Psoas muscle (tissue), 8 donors: ENCODE measurements around the gene RTN3. TPM values are rescaled to one million over a fixed set of nuclear protein-coding genes. Genes with fewer than 3 reads are reported as not detected.
A peak's percentile ranks its signal among the peaks of the same experiment; 100 is the strongest.

Experiments
- ATAC-seq, 4 donors: fragments of 200-7000 bp; cut with Tn5 transposase; one replicate each; pipeline ENCODE4 v1.9.1; 2020; ENCODE audit warnings: moderate library complexity in 3 of 4, mild to moderate bottlenecking in 2 of 4
- DNase-seq, 2 donors: peaks; one replicate each; pipeline ENCODE4 v3.0.0-alpha.2; 2020
- H3K27ac ChIP-seq: fragments of 200-600 bp; one replicate; pipeline ENCODE4 v1.8.0; 2022
- H3K27me3 ChIP-seq, 3 donors: fragments of 200-600 bp in 1 of 3; one replicate each; pipeline versions ENCODE4 v1.6.1 to v1.8.0; 2013 to 2022; ENCODE audit warnings: low read length in 2 of 3, mild to moderate bottlenecking in 2 of 3, moderate library complexity in 1 of 3; ENCODE audit not compliant: insufficient read depth in 3 of 3
- H3K36me3 ChIP-seq, 2 donors: fragments of 200-600 bp in 1 of 2; one replicate each; pipeline versions ENCODE4 v1.6.1 to v1.8.0; 2013 to 2022; ENCODE audit warnings: low read depth in 1 of 2, mild to moderate bottlenecking in 1 of 2, moderate library complexity in 1 of 2; ENCODE audit not compliant: insufficient read depth in 1 of 2
- H3K4me1 ChIP-seq: fragments of 200-600 bp; one replicate; pipeline ENCODE4 v1.8.0; 2022
- H3K4me3 ChIP-seq: fragments of 200-600 bp; one replicate; pipeline ENCODE4 v1.8.0; 2022; ENCODE audit warnings: mild to moderate bottlenecking
- H3K9me3 ChIP-seq: fragments of 200-600 bp; one replicate; pipeline ENCODE4 v1.8.0; 2022
- CTCF ChIP-seq: fragments of 200-600 bp; IDR thresholded peaks from one replicate; pipeline ENCODE4 v1.8.0; 2022; ENCODE audit warnings: antibody characterized with exemption
- WGBS, 3 donors: extraction: QIAGEN DNeasy Blood & Tissue Kit; methylation state at CpG; one replicate each; pipeline versions ENCODE4 v1.1.6 to v1.1.7; 2013; 5-methylcytosine and 5-hydroxymethylcytosine counted together
- intact Hi-C, 2 donors: fragments of 100-400 bp; cut with DNase I; formaldehyde crosslinking; loops; one replicate each; pipeline versions ENCODE4 v1.11.0 to v1.14.2; 2022
- polyA plus RNA-seq, 3 donors: library from polyadenylated mRNA; stranded (reverse); fragments of 200-250 nt; gene quantifications; one replicate each; pipeline ENCODE4 v1.2.3, GENCODE V29; 2013
- total RNA-seq, 4 donors: library from RNA; stranded (reverse); fragmentation: NEBNext Ultra II Directional in 2 of 4; extraction: Animal tissue kit (Norgen Biotek cat#: 25700) in 2 of 4; gene quantifications; one replicate each; pipeline versions ENCODE4 v1.2.1 to v1.2.4, GENCODE V29; 2021 to 2023
- donor health status: healthy with polysubstance abuse.
- donor health status: DM: no; HTN: no; CAD: no; lungs with moderate emphysema.
- donor health status: Bipolar disorder and iron deficiency.
- donor health status: healthy.
- donor health status: DM: yes; HTN: yes; CAD: no.
- donor health status: DM: no; HTN: no; CAD: no.
- donor health status: DM: no; HTN: no; CAD: no.
- donor health status: DM: yes; HTN: yes; CAD: no.

The RTN3 gene
- total and polyA plus RNA-seq, 7 donors = 35.3 to 162 (median 67.4) TPM

GRCh38 chr11:63666874-63667273 is 14.4 kb upstream of the RTN3 start:
- Histone ChIP-seq H3K4me1 (peaks cover 55% of the 10 kb centered on the region), H3K27ac (peak overlapping the region; percentile 47), H3K9me3 (no peaks in the 10 kb centered on the region), H3K4me3 (peak overlapping the region; percentile 1), H3K27me3 (no peaks in the 10 kb centered on the region), H3K36me3 (no peaks in the 10 kb centered on the region)
- 68 to 85% (median 68%) methylated on average over 4 of the region's 4 CpGs for WGBS, 3 donors
- intact Hi-C loops = no loop called here
- no peak for ATAC-seq
- no peak for TF ChIP-seq CTCF
- DNase-seq = no peak

GRCh38 chr11:63667995-63668795 is 13.1 kb upstream of the RTN3 start:
- Histone ChIP-seq H3K27ac (peak overlapping the region; percentile 40), H3K4me3 (no peak overlapping the region), H3K36me3 (no peaks in the 10 kb centered on the region), H3K27me3 (no peaks in the 10 kb centered on the region), H3K4me1 (peaks cover 53% of the 10 kb centered on the region), H3K9me3 (no peaks in the 10 kb centered on the region)
- no peak for TF ChIP-seq CTCF
- intact Hi-C loops = no loop called here
- DNase-seq = no peak
- WGBS, 3 donors = 69 to 75% (median 74%) methylated on average over 3 of the region's 3 CpGs
- no peak for ATAC-seq

- Histone ChIP-seq H3K9me3 (no peaks in the 10 kb centered on the region), H3K36me3 (no peaks in the 10 kb centered on the region), H3K4me3 (peak overlapping the region; percentile 92), H3K27me3 (no peaks in the 10 kb centered on the region), H3K4me1 (peaks cover 48% of the 10 kb centered on the region), H3K27ac (peak overlapping the region; percentile 98)
- ATAC-seq = no peak
- no peak for TF ChIP-seq CTCF
- WGBS, 3 donors = 29 to 44% (median 32%) methylated on average over 7 of the region's 7 CpGs
- intact Hi-C loops = loop anchor here in 1 of 2 donors (5.0 kb wide), 1 partner anchor 58 kb away; the partner anchor contains the start of gene PLAAT3
- no peak for DNase-seq
Measured at GRCh38 chr11:63670096-63670432, 11.2 kb upstream of the RTN3 start.

- TF ChIP-seq CTCF = peak; percentile 38
- H3K4me1 ChIP-seq = peaks cover 48% of the 10 kb centered on the region
- peak; percentile 59 to 72 for DNase-seq
- no peaks in the 10 kb centered on the region for H3K9me3 ChIP-seq
- no peaks in the 10 kb centered on the region for H3K36me3 ChIP-seq
- 2 to 3% (median 2%) methylated on average over 55 to 63 of the region's 63 CpGs for WGBS, 3 donors
- ATAC-seq = peak; percentile 52 to 65 (median 62)
- peak overlapping the region; percentile 98 for H3K27ac ChIP-seq
- peak overlapping the region; percentile 92 for H3K4me3 ChIP-seq
- intact Hi-C loops = loop anchor here in 1 of 2 donors (5.0 kb wide), 1 partner anchor 58 kb away; the partner anchor contains the start of gene PLAAT3
- no peaks in the 10 kb centered on the region for H3K27me3 ChIP-seq
Measured at GRCh38 chr11:63670433-63671321, 10.6 kb upstream of the RTN3 start.
